Fibroblast of mammary gland (primary cell): Measurements from ENCODE around the gene SUGCT.

Source experiments
- DNase-seq: peaks from one replicate; pipeline ENCODE4 v3.0.0-alpha.2; 2010; ENCODE audit warnings: low read depth
- H3K4me3 ChIP-seq: 2 replicates; pipeline ENCODE4 v1.5.1; 2011; ENCODE audit warnings: low read depth, mild to moderate bottlenecking, low read length, moderate library complexity; ENCODE audit not compliant: control insufficient read depth
- CTCF ChIP-seq: conservative IDR thresholded peaks from 2 replicates; pipeline ENCODE4 v1.5.1; 2011; ENCODE audit warnings: low read depth, low read length, inconsistent platforms; ENCODE audit not compliant: control insufficient read depth, insufficient read depth

SUGCT gene

GRCh38 chr7:40604601-40605438, 470.0 kb downstream of the SUGCT start:
- H3K4me3 ChIP-seq: no peak overlapping the region
- DNase-seq: peak; percentile 47
- TF ChIP-seq CTCF: peak; percentile 57

GRCh38 chr7:40608321-40609075, 473.7 kb downstream of the SUGCT start:
- TF ChIP-seq CTCF: no peak
- DNase-seq: no peak
- H3K4me3 ChIP-seq: no peak overlapping the region

GRCh38 chr7:40610461-40610860, 475.7 kb downstream of the SUGCT start:
- H3K4me3 ChIP-seq: no peak overlapping the region
- no peak for TF ChIP-seq CTCF
- no peak for DNase-seq

DNA sequence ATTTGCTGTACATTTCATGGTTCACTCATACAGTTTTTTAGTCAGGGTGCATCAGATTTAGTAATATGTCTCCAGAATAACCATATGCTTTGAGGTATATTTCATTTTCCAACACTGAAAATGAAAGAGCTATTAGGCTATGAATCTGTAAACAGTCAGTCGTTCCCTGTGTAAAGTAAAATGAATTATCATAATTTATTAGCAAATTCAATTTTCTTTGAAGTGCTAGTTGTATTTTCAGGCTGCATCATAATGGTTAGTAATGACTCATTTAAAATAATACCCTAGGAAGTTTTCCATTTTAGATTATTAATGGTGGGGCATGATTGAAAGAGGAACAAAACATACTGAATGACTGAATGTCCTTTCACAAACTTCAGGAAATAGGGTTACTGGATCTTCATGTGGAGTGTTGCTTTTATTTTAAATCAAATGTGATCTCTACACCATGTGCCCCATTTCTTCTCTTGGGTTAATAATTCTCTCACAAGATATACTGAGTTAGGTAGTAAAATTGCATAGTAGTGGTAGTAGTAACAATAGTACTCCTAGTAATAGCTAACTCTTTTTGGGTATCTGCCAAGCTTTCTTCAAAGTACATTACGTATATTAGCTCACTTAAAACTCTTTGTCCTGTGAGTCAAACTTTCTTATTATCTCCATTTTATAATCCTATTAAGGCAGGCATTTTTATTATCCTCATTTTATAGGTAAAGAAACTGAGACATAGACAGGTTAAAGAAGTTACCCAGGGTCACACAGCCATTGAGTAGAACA, 476.5 kb downstream of the SUGCT start:
- no peak for TF ChIP-seq CTCF
- DNase-seq: no peak
- no peak overlapping the region for H3K4me3 ChIP-seq

- no peak for TF ChIP-seq CTCF
- DNase-seq: no peak
- no peak overlapping the region for H3K4me3 ChIP-seq
These were observed 477.5 kb downstream of the SUGCT start for GRCh38 chr7:40612298-40612697.

DNA sequence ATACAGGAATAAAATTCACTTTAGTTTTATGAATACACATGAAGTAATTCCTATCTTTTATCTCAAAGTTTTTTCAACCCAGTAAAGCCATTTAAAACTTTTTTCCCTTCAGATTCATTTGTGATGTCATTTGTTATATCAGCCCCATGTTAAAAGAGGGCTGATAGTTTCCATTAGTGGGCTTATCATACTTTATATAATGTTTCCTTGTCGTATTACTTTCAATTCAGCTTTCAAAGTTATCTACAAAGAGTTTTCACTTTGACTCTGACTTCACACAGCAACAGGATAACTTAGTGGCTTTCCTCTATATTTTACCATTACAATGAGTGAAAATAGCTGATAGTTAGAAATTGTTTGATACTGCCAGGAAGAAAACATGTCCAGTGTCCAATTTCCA, 484.8 kb downstream of the SUGCT start:
- H3K4me3 ChIP-seq: no peak overlapping the region
- no peak for TF ChIP-seq CTCF
- DNase-seq: no peak
